IPS DF 4.7 (cell line): Measurements from ENCODE around the gene SLC25A10.
"Not testable (repeated sequence)": the region's sequence is repeated elsewhere in the genome, so short reads cannot be mapped to it uniquely, and the experiment has no call there.

ENCODE experiments used
- DNase-seq: peaks from one replicate; pipeline ENCODE4 v3.0.0-alpha.2; 2013; ENCODE audit warnings: low spot score; ENCODE audit errors: extremely low read depth

The SLC25A10 gene

DNA sequence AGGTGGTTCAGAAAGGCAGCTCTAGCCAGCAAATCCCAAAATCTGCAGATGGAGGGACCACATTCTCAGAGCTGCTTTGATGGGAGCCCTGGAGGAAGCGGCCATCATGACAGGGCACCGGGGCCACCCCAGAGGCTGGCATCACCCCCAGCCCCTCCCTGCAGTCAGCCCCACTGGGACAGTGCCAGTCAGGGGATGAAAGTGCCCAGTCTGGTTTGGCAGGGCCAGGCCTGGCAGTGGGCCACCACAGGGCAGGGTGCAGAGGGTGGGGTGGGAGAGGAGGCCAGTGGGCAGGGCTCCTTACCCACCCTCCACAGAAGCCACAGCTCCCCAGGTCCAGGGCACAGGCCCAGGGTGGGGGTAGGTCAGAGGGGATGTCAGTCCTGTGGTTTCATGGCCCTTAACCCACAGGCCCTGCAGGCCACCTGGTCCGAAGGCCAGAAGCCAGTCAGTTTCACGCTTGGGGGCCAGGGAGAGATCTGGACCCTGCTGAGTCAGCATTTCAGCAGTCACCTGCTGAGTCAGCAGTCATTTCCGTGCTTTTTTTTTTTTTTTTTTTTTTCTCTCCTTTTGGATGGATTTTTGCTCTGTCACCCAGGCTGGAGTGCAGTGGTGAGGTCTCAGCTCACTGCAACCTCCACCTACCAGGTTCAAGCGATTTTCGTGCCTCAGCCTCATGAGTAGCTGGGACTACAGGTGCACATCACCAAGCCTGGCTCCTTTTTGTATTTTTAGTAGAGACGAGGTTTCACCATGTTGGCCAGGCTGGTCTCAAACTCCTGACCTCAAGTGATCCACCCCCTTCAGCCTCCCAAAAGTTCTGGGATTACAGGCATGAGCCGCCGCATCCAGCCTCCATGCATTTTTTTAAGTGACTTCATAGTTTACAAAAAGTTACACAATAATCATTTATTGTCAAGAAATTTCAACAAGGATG is 10.4 kb downstream of the SLC25A10 start:
- no peak for DNase-seq

DNA sequence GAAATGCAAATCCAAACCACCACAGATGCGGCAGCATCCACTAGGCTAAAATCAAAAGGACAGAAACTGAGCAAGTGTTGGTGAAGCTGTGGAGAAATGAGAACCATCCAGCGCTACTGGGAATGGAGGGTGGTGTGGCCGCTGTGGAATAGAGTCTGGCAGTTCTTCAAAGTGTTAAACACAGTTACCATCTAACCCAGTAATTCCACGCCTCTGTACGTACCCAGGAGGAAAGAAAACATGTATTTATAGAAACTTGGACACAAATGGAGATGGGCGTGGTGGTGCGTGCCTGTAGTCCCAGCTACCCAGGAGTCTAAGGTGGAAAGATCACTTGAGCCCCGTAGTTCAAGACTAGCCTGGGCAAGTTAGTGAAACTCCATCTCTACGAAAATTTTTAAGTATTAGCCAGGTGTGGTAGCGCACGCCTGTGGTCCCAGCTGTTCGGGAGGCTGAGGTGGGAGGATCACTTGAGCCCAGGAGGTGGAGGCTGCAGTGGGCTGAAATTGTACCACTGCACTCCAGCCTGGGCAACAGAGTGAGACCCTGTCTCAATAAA is 11.6 kb downstream of the SLC25A10 start:
- no peak for DNase-seq

DNA sequence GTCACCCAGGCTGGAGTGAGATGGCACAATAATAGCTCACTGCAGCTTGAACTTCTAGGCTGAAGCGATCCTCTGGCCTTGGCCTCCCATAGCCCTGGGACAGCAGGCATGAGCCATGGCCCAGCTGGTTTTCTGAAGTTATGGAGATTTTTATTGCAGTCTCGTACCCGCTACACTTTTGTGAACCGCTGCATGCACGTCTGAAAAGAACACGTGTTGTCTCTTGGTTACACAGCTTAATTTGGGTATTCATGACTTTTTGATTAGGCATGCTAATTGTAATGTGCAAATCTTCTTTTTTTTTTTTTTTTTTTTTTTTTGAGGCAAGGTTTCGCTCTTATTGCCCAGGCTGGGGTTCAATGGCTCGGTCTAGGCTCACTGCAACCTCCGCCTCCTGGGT is 13.4 kb downstream of the SLC25A10 start:
- no peak for DNase-seq

DNA sequence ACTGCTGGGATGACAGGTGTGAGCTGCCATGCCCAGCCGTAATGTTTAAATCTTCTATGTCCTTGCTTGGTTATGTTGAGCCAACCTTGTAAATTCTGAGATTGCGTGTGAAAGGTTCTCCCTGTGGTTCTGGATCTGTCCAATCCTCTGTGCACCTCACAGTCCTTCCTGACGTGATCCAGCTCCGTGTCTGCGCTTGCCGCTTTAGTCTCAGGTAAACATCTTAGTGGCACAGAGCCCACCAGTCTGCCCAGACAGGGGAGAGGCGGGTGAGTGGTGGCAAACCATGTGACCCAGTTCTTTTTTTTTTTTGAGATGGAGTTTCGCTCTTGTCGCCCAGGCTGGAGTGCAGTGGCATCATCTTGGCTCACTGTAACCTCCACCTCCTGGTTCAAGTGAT is 13.9 kb downstream of the SLC25A10 start:
- no peak for DNase-seq

DNA sequence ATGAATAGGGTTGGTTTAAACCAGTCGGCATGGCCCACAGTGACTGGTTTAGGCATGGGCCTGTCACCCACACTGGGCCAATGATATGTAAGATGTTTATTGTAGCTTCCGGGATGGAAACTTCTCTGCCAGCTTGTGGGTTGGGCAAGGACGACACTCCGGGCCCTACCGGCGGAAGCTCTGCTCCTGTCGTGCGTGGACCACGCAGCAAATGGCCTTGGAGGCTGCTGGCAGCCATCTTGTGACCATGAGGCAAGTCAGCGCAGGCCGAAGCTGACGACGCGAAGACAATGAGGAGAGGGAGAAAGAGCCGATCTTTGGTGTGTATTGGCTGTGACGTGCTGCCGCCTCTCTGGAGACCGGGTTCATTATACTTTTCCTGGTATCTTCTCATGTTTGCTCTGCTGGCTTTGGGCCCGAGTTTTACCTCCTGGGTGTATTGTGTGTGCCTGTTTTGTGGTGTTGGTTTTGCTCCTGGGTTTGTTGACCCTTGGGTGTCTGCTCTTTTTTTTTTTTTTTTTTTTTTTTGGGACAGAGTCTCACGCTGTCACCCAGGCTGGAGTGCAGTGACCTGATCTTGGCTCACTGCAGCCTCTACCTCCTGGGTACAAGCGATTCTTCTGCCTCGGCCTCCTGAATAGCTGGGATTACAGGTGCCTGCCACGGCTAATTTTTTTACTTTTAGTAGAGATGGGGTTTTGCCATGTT is 15.4 kb downstream of the SLC25A10 start:
- no peak for DNase-seq

DNA sequence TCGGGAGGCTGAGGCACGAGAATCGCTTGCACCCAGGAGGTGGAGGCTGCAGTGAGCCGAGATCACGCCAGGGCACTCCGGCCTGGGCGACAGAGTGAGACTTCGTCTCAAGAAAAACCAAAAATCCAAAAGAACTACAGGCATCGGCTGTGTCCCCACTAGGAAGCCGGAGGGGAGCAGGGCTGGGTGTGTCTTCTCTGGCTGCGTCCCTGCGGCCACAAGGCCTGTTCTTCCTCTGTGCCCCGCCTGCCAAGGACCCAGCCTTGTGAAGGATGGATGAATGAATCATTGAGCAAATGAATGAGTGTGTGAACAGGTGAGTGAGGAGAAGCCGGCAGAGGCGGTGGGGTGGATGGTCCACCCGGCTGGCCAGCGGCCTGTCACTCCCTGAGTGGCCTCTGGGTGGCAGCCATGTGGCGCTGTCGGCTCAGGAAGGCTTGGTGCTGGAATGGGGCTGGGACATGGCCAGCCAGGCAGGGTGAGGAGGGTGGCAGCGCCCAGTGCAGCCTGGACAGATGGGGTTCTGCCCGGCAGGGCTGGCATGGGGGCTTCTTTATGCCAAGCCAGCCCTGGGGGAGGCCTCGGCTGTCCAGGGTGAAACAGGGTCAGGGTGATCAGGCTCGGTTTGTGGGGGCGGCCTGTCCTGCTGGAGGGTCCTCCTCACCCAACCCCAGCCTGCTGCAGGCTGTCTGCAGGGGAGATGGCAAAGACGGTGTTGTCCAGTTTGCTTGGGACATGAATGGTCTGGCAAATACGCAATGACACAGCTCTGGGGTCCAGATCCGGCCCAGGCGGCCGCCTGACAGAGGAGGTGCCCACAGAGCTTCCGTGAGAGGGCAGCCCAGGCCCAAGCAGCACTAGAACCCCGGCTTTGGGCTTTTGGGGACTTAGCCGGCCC is 21.7 kb downstream of the SLC25A10 start:
- DNase-seq, result no peak

DNA sequence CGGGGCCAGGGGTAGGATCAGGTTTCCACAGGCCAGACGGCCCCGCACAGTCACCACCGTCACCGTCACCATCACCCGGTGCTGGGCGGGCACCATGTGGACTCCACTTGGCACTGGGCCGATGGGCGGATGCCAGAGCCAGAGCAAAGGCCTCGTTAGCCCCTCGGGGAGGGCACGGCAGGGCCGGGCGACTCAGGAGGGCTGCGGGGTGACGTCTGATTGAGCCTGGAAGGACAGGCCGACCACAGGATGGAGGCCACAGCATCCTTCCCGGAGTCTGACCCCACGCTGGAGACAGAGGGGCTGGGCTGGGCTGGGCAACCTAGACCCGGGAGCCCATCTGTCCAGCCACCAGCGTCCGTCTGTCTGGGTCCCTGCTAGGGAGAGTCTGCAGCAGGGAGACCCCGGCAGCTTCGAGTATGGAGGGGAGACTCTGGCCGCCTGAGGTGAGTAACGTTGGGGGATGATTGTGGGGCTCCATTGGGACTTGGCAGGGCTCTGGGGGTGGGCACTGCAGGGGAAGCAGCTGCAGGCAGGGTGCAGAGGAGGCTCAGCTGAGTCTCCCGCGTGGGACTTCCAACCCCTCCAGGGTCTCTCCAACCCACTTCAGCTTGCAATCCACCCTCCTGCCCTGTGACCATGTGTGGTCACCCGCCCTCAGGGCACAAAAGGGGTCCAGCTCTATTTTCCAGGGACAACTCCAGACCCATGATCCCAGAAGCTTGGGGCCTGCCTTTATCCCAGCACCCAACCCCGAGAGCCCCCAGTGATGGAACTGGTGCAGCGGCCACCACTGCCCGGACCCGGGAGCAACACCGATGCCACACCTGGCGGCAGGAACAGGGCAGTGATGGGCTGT is 22.6 kb downstream of the SLC25A10 start:
- no peak for DNase-seq

DNA sequence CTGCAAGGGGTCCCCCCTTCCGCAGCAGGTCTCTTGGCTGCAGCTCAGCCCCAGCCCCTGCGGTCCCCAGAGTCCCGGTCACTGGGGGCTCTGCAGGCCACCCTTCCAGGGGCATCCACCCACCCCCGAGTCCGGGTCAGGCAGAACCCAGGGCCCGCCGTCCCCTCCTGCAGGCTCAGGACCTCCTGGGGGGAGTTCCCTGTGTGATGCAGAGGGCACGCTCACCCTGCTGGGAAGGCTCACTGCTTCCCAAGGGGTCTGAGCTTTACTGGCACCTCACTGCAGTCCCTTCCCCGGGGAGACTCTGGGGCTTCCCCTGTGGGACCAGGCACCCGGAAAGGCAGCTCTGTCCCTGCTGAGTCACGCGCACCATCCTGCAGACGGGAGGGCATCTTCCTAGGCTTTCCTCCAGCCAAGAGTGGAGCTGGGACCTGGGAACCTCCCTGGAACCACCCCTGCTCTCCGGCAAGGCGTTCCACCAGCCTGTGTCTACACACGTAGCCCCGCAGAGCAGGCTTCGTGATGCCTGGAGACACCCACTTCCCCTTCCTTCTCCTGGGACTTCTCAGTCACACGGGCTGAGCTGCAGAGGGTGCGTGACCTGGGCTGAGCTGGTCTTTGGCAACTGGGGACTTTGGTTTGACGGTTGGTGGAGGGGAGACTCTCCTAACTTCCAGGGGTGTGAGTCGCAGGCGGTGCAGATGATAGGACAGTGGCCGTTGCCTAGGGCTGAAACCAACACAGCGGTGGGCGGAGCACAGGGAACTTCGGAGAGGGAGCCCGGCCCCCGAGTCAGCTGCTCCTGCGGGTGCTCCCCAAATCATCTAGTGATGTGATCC is 23.4 kb downstream of the SLC25A10 start:
- no peak for DNase-seq

DNA sequence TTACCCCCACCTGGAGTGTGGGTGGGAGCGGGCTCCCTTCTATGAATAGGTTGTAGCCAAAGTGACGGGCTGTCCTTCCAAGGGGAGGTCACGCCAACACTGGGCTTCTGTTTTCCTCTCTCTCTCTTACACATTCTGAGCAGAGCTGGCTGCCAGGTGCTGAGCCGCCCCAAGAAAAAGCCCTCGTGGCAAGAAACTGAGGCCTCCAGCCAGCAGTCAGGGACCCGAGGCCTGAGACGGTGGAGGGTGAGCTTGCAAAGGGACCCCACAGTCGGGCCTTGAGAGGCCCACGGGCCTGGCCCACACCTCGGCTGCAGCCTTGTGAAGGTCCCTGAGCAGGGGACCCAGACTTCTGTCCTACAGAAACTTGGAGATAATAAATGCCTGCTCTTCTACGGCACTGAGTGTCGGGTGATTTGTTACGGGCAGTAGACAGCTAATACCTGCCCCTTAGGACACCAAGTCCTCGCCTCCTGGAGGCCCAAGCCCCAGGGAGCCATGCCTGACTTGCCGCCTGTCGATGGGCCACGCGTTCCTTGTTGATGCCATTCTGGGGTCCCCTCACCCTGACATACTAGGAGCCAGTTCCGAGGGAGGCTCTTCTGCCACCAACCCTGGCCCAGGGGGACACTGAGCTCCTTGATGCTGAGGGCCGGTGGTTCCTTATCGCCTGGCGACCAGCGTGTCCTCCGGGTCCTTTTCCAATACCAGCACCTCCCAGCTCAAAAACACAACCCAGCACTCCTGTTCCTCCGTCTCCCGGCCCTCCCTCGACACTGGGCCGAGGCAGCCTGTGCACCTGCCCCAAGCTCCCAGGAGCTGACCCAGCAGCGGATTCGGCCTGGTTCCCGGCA is 26.1 kb downstream of the SLC25A10 start:
- no peak for DNase-seq

DNA sequence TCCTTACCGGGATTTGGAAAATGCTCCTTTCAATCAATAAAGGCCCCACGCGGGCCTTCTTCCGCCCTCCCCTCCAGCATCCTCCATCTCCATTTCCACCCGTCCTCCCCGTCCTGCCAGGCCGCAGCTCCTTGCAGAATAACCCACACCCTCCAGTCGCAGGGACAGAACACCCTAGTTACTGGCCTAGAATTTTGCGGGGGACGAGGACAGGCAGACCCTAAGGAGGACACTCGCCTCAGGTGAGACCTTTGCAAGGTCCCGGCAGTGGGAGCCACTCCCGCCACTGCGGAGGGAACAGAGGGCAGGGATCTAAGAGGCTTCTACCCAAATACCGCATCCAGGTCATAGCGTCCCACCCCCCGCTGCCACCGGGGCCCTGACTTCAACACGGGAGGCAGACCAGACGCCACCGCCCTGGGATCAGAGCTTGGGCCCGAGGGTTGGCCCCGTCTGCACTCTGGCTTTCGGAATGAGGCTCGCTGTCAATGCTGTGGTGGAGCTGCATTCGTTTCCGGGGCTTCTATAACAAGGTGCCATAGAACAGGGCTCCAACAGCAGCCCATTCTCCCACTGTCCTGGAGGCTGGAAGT is 26.8 kb downstream of the SLC25A10 start:
- no peak for DNase-seq

DNA sequence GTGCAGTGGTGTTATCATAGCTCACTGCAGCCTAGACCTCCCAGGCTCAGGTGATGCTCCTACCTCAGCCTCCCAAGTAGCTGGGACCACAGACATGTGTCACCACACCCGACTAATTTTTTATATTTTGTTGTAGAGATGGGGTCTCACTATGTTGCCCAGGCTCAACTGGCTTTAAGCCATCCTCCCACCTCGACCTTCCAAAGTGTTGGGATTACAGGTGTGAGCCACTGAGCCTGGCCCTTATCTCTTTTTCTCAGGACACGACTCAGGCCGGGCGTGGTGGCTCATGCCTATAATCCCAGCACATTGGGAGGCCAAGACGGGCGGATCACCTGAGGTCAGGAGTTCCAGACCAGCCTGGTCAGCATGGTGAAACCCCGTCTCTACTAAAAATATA is 27.5 kb downstream of the SLC25A10 start:
- not testable (repeated sequence) for DNase-seq

DNA sequence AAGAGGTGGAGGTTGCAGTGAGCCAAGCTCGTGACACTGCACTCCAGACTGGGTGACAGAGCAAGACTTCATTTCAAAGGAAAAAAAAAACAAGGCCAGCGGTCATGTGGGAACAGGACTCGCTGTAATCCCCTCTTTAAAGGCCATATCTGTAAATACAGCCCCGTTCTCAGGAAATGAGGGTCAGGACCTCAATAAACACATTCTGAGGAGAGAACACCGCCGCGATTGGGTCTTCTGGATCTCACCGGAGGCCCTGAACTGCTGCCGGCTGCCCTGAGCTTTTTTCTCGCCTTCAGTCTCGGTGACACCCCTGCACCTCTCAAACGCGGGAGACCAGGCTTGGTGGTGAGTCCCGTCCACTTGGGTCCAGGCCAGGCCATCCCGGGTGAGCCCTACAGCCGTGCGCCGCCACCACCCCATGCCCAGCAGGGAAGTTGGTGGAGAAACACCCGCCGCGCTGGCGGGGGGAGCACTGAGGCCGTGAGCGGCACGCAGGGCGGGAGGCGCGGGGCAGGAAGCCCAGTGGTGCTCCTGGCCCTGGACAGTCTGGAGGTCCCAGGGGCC is 28.4 kb downstream of the SLC25A10 start:
- no peak for DNase-seq

DNA sequence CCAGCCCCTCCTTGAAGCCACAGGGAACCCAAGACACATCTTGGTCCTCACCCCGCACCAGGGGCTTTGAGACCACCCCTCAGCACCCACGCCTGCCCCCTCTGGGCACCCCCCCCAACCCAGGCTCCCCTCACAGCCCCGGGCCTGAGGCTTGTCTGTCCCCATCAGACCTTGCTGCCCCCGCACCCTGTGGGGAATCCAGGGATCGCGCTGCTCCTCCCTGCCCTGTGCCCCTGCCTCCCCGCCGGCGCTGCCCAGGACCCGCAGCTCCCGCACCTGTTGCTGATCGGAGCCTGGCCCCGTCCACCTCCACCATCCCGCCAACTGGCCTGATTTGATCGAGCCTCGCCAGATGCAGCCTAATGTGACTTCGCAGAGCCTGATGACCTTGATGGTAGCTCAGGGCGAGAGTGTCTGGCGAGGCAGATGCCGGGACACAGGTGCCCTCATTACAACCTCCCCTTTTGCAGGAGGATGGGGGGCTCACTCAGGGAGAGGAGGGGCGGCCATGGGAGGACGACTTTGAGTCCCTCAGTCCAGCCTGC is 29.0 kb downstream of the SLC25A10 start:
- no peak for DNase-seq

DNA sequence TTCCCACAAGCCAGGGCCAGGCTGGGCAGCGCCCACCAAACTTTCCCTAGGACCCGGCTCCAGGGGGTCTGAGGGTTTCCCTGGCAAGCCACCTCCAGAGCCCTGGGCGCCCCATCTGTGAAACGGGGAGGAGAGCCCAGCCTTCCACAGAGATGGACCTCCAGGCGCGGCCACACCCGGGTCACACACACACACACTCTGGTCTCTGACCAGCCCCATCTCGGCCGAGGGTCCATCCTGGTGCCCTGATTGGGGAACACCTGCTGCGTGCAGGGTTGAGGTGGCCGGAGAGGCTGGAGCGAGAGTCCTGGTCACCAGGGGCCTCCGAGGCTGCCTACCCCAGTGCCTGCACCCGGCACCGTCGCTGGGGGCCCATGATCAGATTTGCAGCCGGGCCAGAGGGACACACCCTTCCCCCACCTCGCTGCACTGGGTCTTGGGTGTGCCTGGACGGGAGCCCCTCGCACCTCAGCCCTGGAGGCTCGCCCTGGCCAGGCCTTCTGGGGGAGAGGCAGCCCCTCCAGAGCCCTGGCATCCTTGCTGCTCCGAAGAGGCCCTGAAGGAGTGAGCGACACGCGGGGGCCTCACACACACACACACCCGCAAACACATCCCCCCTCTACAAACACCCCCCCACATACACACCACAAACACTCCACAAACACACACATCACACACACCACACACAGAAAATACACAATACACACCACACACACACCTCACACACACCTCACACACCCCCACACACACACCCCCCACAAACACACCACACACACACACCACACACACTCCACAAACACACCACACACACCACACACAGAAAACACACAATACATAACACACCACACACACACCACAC is 29.7 kb downstream of the SLC25A10 start:
- DNase-seq, result no peak
